ENCODE results near the gene KIAA1755.

GRCh38 chr20:38245753-38246152 lies 14.8 kb downstream of the KIAA1755 start:
- TF ChIP-seq, protein P1, sequence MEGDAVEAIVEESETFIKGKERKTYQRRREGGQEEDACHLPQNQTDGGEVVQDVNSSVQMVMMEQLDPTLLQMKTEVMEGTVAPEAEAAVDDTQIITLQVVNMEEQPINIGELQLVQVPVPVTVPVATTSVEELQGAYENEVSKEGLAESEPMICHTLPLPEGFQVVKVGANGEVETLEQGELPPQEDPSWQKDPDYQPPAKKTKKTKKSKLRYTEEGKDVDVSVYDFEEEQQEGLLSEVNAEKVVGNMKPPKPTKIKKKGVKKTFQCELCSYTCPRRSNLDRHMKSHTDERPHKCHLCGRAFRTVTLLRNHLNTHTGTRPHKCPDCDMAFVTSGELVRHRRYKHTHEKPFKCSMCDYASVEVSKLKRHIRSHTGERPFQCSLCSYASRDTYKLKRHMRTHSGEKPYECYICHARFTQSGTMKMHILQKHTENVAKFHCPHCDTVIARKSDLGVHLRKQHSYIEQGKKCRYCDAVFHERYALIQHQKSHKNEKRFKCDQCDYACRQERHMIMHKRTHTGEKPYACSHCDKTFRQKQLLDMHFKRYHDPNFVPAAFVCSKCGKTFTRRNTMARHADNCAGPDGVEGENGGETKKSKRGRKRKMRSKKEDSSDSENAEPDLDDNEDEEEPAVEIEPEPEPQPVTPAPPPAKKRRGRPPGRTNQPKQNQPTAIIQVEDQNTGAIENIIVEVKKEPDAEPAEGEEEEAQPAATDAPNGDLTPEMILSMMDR (IDR thresholded peaks at IDR 0.05) = no peak
- TF ChIP-seq POLR2AphosphoS5 (IDR thresholded peaks at IDR 0.05) = peak in 1 of 3 donors; percentile 16
- TF ChIP-seq POLR2A (IDR thresholded peaks at IDR 0.05) = no peak

Data from breast epithelium (tissue), 3 donors.